IPS-18c (cell line): ENCODE results near the gene SURF2.
"Not testable (repeated sequence)": the region's sequence is repeated elsewhere in the genome, so short reads cannot be mapped to it uniquely, and the experiment has no call there.

Source experiments
- H3K4me3 ChIP-seq: 2 replicates; pipeline ENCODE4 v1.7.0; 2013; ENCODE audit warnings: low read depth, mild to moderate bottlenecking, low read length, moderate library complexity; ENCODE audit not compliant: insufficient read depth
- H3K9me3 ChIP-seq: one replicate; pipeline ENCODE4 v1.6.1; 2013; ENCODE audit warnings: mild to moderate bottlenecking, low read length, moderate library complexity; ENCODE audit not compliant: control insufficient read depth, insufficient read depth

The SURF2 gene

GRCh38 chr9:133356391-133357091 lies at the start of gene SURF2, which contains the start of gene SURF1:
SURF2 (plus strand) TSS chr9:133356550; CDS start chr9:133356593, 43 bp downstream.
SURF1 (minus strand) TSS chr9:133356487; CDS start chr9:133356453, 34 bp downstream.
- Histone ChIP-seq H3K4me3 (peak within 1 kb of the TSS; percentile 80), H3K9me3 (peaks cover 2% of the 10 kb centered on the region)

GRCh38 chr9:133307301-133307700 lies 49.0 kb upstream of the SURF2 start:
- H3K4me3 ChIP-seq, result no peak overlapping the region
- H3K9me3 ChIP-seq, result no peaks in the 10 kb centered on the region

DNA sequence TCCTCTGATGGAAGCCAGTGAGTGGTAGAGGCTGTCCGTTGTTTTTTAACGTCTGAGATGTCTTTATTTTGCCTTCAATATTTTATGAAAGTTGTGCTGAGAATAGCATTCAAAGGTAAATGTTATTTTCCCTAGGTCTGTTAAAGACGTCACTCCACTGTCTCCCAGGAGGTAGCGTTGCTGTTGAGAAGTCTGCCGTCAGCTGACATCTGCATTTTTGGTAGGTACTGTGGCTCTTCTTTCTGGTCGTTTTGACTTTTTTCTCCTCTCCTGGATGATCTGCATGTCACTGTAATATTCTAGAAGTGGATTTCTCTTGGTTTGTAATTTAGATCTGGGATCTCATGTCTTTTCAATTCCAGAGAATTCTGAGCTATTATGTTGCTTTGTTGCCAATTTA lies 46.7 kb upstream of the SURF2 start:
- H3K9me3 ChIP-seq, result no peaks in the 10 kb centered on the region
- H3K4me3 ChIP-seq, result no peak overlapping the region

- H3K9me3 ChIP-seq, result no peaks in the 10 kb centered on the region
Measured at GRCh38 chr9:133315997-133316396, 40.4 kb upstream of the SURF2 start.

GRCh38 chr9:133317551-133317950 lies 38.8 kb upstream of the SURF2 start:
- H3K9me3 ChIP-seq, result not testable (repeated sequence)

More at GRCh38 chr9:133315997-133316396, 40.4 kb upstream of the SURF2 start:
- H3K4me3 ChIP-seq, result no peak overlapping the region

GRCh38 chr9:133320421-133320881 lies 35.9 kb upstream of the SURF2 start:
- Histone ChIP-seq H3K9me3 (no peaks in the 10 kb centered on the region), H3K4me3 (no peak overlapping the region)

More at GRCh38 chr9:133317551-133317950, 38.8 kb upstream of the SURF2 start:
- not testable (repeated sequence) for H3K4me3 ChIP-seq

DNA sequence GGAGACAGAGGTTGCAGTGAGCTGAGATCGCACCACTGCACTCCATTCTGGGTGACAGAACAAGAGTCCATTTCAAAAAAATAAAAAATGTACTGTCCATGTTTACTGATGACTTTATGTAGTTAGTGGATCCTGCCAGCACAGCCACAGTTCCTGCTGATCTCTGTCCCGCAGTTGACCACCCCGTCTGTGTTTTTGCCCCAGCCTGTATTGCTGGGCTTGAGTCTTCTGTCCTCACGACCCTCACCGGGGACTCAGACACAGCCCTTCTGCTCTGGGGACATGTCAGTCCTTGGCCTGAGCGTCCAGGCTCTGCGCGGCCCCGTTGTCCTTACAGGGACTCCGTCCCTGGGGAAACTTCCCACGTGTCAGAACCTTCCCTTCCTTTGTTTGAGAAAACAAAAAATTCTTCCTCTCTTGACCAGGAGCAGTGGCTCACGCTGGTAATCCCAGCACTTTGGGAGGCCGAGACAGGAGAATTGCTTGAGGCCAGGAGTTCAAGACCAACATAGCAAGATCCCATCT lies 34.9 kb upstream of the SURF2 start:
- H3K4me3 ChIP-seq, result no peak overlapping the region

GRCh38 chr9:133322701-133323100 lies 33.6 kb upstream of the SURF2 start:
- Histone ChIP-seq H3K4me3 (no peak overlapping the region), H3K9me3 (no peaks in the 10 kb centered on the region)

More for the DNA sequence above, 34.9 kb upstream of the SURF2 start:
- no peaks in the 10 kb centered on the region for H3K9me3 ChIP-seq

DNA sequence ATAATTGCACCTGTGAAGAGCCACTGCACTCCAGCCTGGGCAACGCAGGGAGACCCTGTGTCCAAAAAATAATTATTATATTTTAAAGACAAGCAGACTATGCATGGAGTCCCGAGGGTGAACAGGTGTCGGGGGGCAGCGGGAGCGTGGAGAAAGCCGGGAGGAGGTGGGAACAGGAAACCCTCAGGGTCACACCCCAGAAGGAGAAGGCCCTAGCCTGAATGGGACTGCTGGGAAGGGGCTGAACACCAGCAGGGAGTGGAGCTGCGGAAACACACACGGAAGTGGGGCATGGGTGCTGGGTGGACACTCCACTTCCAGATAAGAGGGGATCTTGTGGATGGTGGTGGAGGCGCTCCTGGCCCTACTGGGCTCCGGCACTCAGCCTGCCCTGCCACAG lies 33.1 kb upstream of the SURF2 start:
- H3K9me3 ChIP-seq, result no peaks in the 10 kb centered on the region
- H3K4me3 ChIP-seq, result no peak overlapping the region

DNA sequence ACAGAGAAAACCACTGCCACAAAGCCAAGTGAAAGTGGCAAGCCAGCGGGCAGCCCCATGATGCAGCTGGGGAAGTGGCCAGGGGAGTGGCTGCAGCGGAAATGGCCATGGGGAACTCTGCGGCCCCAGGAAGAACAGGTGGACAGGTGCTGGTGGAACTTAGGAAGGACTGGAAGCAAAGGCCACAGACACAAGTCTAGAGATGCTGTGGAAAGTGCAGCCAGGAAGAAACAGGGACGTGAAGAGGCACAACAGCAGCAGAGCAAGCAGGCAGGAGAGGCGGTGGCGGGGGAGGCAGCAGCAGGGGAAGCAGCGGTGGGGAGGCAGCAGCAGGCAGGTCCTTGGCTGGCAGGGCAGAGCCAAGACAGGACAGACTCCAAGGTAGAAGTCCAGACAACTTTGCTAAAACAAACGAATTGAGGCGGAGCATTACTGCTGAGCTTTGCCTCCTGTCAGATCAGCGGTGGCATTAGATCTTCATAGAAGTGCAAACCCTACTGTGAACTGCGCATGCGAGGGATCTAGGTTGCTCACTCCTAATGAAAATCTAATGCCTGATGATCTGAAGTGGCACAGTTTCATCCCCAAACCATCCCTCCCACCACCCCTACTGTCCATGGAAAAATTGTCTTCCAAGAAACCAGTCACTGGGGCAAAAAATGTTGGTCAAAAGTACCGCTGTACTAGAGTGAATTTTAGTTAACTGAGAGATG lies 32.2 kb upstream of the SURF2 start:
- Histone ChIP-seq H3K4me3 (no peak overlapping the region), H3K9me3 (no peaks in the 10 kb centered on the region)

DNA sequence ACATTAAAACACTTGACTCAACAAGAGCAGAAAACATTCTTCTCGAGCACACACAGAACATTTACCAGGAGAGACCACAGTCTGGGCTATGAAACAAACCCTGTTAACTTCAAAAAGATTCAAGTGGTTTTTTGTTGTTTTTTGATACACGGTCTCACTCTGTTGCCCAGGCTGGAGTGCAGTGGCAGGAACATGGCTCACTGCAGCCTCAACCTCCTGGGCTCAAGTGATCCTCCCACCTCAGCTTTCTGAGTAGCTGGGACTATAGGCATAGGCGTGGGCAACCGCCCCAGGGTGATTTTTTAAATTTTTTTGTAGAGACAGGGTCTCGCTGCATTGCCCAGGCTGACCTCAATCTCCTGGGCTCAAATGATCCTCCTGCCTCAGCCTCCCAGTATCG lies 29.3 kb upstream of the SURF2 start:
- not testable (repeated sequence) for H3K9me3 ChIP-seq, H3K4me3 ChIP-seq

- Histone ChIP-seq H3K4me3 (no peak overlapping the region), H3K9me3 (no peaks in the 10 kb centered on the region)
Measured at GRCh38 chr9:133327834-133328484, 28.4 kb upstream of the SURF2 start.

GRCh38 chr9:133329306-133330156 lies 26.8 kb upstream of the SURF2 start:
- H3K9me3 ChIP-seq, H3K4me3 ChIP-seq: not testable (repeated sequence)

GRCh38 chr9:133331221-133331620 lies 25.1 kb upstream of the SURF2 start:
- H3K9me3 ChIP-seq, result no peaks in the 10 kb centered on the region
- no peak overlapping the region for H3K4me3 ChIP-seq

GRCh38 chr9:133331641-133332380 lies 24.5 kb upstream of the SURF2 start:
- H3K9me3 ChIP-seq, result no peaks in the 10 kb centered on the region
- H3K4me3 ChIP-seq, result no peak overlapping the region

DNA sequence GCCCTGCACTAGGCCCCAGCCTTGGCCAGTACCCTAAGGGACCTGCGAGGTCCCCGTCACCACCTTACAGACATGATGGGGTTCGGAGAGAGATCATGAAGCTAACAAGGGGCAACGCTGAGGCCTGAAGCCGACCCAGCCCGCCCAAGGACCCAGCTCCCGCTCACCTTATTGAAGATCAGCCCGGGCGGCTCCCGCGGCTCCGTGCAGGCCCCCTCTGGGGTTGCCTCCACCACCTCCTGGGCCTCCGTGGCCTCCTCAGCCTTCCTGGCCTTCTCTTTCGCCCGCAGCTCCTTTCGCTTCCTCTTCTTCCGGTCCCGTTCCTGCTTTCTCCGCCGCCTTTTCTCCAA lies 24.0 kb upstream of the SURF2 start:
- Histone ChIP-seq H3K4me3 (no peak overlapping the region), H3K9me3 (no peaks in the 10 kb centered on the region)
